IMR-90 (cell line): Measurements from ENCODE around the gene MIA2. TPM values are rescaled to one million over a fixed set of nuclear protein-coding genes. Genes with fewer than 3 reads are reported as not detected.

Experiments used
- ATAC-seq: fragments of 200-7000 bp; cut with Tn5 transposase; 2 replicates; pipeline ENCODE4 v1.9.1; 2020; ENCODE audit warnings: low read depth, mild to moderate bottlenecking, moderate library complexity
- BruUV-seq: library from RNA; stranded (reverse); fragments of 400-500 nt; replicated peaks from 2 replicates; lab custom pipeline; 2021; lab: Mats Ljungman, UMichigan
- CTCF ChIA-PET: fragments of 300-600 bp; formaldehyde crosslinking; extraction: SDS; loops from one replicate; lab custom pipeline; 2021; ENCODE audit warnings: antibody characterized with exemption; lab: Yijun Ruan, JAX
- POLR2A ChIA-PET: fragments of 300-600 bp; sonication (Branson Sonifier 250); formaldehyde crosslinking; loops from one replicate; lab custom pipeline; 2022; ENCODE audit warnings: antibody characterized with exemption; ENCODE audit not compliant: unreplicated experiment; lab: Charles Lee
- DNase-seq: peaks from one replicate; pipeline ENCODE4 v3.0.0; 2013
- H2AFZ ChIP-seq: replicated peaks from 2 replicates; pipeline ENCODE3; 2013; ENCODE audit warnings: low read length, mild to moderate bottlenecking; ENCODE audit not compliant: poor library complexity
- H2AK5ac ChIP-seq: 2 replicates; pipeline ENCODE4 v1.6.1; 2013; ENCODE audit warnings: low read depth, low read length, inconsistent platforms
- H2AK9ac ChIP-seq: replicated peaks from 2 replicates; pipeline ENCODE3; 2013; ENCODE audit warnings: mild to moderate bottlenecking, low read depth, low read length, moderate library complexity; ENCODE audit not compliant: poor library complexity
- H2BK120ac ChIP-seq: 2 replicates; pipeline ENCODE4 v1.6.1; 2013; ENCODE audit warnings: low read depth, low read length, inconsistent platforms
- H2BK15ac ChIP-seq: 3 replicates; pipeline ENCODE4 v1.6.1; 2013; ENCODE audit warnings: low read depth, low read length, inconsistent platforms
- H2BK20ac ChIP-seq: 2 replicates; pipeline ENCODE4 v1.6.1; 2013; ENCODE audit warnings: low read depth, mild to moderate bottlenecking, inconsistent platforms, low read length, moderate library complexity
- H2BK5ac ChIP-seq: 2 replicates; pipeline ENCODE4 v1.6.1; 2013; ENCODE audit warnings: mild to moderate bottlenecking, low read depth, low read length, inconsistent platforms; ENCODE audit not compliant: poor library complexity, severe bottlenecking
- H3K14ac ChIP-seq: replicated peaks from 2 replicates; pipeline ENCODE4 v1.6.1; 2013; ENCODE audit warnings: low read depth, low read length, inconsistent platforms
- H3K18ac ChIP-seq: 2 replicates; pipeline ENCODE4 v1.6.1; 2013; ENCODE audit warnings: low read depth, low read length, control low read depth
- H3K23ac ChIP-seq: 2 replicates; pipeline ENCODE4 v1.6.1; 2013; ENCODE audit warnings: low read depth, low read length, inconsistent platforms
- H3K27ac ChIP-seq: 2 replicates; pipeline ENCODE4 v1.5.1; 2013; ENCODE audit warnings: mild to moderate bottlenecking, control low read depth, low read length; ENCODE audit not compliant: insufficient read depth
- H3K27me3 ChIP-seq: 2 replicates; pipeline ENCODE4 v1.6.1; 2013; ENCODE audit warnings: low read length; ENCODE audit not compliant: control insufficient read depth, insufficient read depth
- H3K36me3 ChIP-seq: 2 replicates; pipeline ENCODE4 v1.6.1; 2013; ENCODE audit warnings: low read length, mixed read lengths; ENCODE audit not compliant: control insufficient read depth, insufficient read depth
- H3K4ac ChIP-seq: 2 replicates; pipeline ENCODE4 v1.6.1; 2013; ENCODE audit warnings: low read depth, low read length, inconsistent platforms
- H3K4me1 ChIP-seq: 2 replicates; pipeline ENCODE4 v1.6.1; 2013; ENCODE audit warnings: low read length, mixed read lengths; ENCODE audit not compliant: control insufficient read depth, insufficient read depth
- H3K4me2 ChIP-seq: 2 replicates; pipeline ENCODE4 v1.6.1; 2013; ENCODE audit warnings: low read depth, mild to moderate bottlenecking, control low read depth, low read length, moderate library complexity
- H3K4me3 ChIP-seq: 2 replicates; pipeline ENCODE4 v1.5.1; 2013; ENCODE audit warnings: low read depth, mild to moderate bottlenecking, control low read depth, low read length, moderate library complexity; ENCODE audit not compliant: insufficient read depth
- H3K56ac ChIP-seq: 2 replicates; pipeline ENCODE4 v1.6.1; 2013; ENCODE audit warnings: low read length, inconsistent platforms; ENCODE audit not compliant: insufficient read depth; ENCODE audit errors: extremely low read depth
- H3K79me1 ChIP-seq, 2 experiments: 2 replicates each; pipeline ENCODE4 v1.6.1; 2013; ENCODE audit warnings: low read length in 2 of 2, inconsistent platforms in 1 of 2, low read depth in 1 of 2
- H3K9ac ChIP-seq: 2 replicates; pipeline ENCODE4 v1.6.1; 2013; ENCODE audit warnings: low read depth, low read length, control low read depth
- H3K9me1 ChIP-seq: 2 replicates; pipeline ENCODE4 v1.6.1; 2013; ENCODE audit warnings: low read length, inconsistent platforms; ENCODE audit not compliant: insufficient read depth
- H3K9me3 ChIP-seq: 2 replicates; pipeline ENCODE4 v1.6.1; 2013; ENCODE audit warnings: low read length; ENCODE audit not compliant: control insufficient read depth, insufficient read depth
- H4K20me1 ChIP-seq: 2 replicates; pipeline ENCODE4 v1.6.1; 2013; ENCODE audit warnings: low read length, inconsistent platforms; ENCODE audit not compliant: insufficient read depth
- H4K5ac ChIP-seq: 2 replicates; pipeline ENCODE4 v1.6.1; 2013; ENCODE audit warnings: mild to moderate bottlenecking, low read depth, low read length, control low read depth
- H4K8ac ChIP-seq, 2 experiments: 2 replicates each; pipeline ENCODE4 v1.6.1; 2013; ENCODE audit warnings: low read depth in 2 of 2, low read length in 2 of 2, control low read depth in 1 of 2, inconsistent platforms in 1 of 2
- H4K91ac ChIP-seq: 2 replicates; pipeline ENCODE4 v1.6.1; 2013; ENCODE audit warnings: low read depth, low read length, inconsistent platforms; ENCODE audit not compliant: insufficient read depth
- BHLHE40 ChIP-seq: fragments of 150-350 bp; IDR thresholded peaks from 2 replicates; pipeline ENCODE4 v1.6.1; 2016; ENCODE audit warnings: mild to moderate bottlenecking, low read depth, low read length
- CEBPB ChIP-seq: IDR thresholded peaks from 2 replicates; pipeline ENCODE4 v1.6.1; 2012; ENCODE audit warnings: low read depth, low read length, improper control_type of control experiment
- CHD1 ChIP-seq: IDR thresholded peaks from 2 replicates; pipeline ENCODE4 v1.6.1; 2012; ENCODE audit warnings: low read depth, low read length, improper control_type of control experiment
- FOS ChIP-seq: fragments of 150-350 bp; IDR thresholded peaks from 2 replicates; pipeline ENCODE4 v1.6.1; 2016; ENCODE audit warnings: low read depth, low read length
- MAFK ChIP-seq: IDR thresholded peaks from 2 replicates; pipeline ENCODE4 v1.6.1; 2012; ENCODE audit warnings: low read depth, low read length, improper control_type of control experiment
- MAZ ChIP-seq: IDR thresholded peaks from 2 replicates; pipeline ENCODE4 v1.6.1; 2012; ENCODE audit warnings: low read depth, mild to moderate bottlenecking, low read length, improper control_type of control experiment, moderate library complexity, borderline replicate concordance
- MXI1 ChIP-seq: IDR thresholded peaks from 2 replicates; pipeline ENCODE4 v1.6.1; 2012; ENCODE audit warnings: low read depth, mild to moderate bottlenecking, low read length, moderate library complexity, borderline replicate concordance
- NFE2L2 ChIP-seq: fragments of 150-350 bp; IDR thresholded peaks from 2 replicates; pipeline ENCODE4 v1.6.1; 2016; ENCODE audit warnings: low read depth, mild to moderate bottlenecking, low read length
- POLR2A ChIP-seq: IDR thresholded peaks from 2 replicates; pipeline ENCODE4 v1.6.1; 2012; ENCODE audit warnings: mild to moderate bottlenecking, low read depth, low read length
- RAD21 ChIP-seq: IDR thresholded peaks from 2 replicates; pipeline ENCODE4 v1.6.1; 2012; ENCODE audit warnings: low read length, improper control_type of control experiment
- RCOR1 ChIP-seq: IDR thresholded peaks from 2 replicates; pipeline ENCODE4 v1.6.1; 2012; ENCODE audit warnings: mild to moderate bottlenecking, low read length, improper control_type of control experiment; ENCODE audit not compliant: insufficient replicate concordance
- SMC3 ChIP-seq: fragments of 150-350 bp; IDR thresholded peaks from 2 replicates; pipeline ENCODE4 v1.6.1; 2016; ENCODE audit warnings: low read depth, mild to moderate bottlenecking, antibody characterized with exemption, low read length, moderate library complexity
- WGBS, 2 experiments: methylation state at CpG; one replicate each; pipeline versions ENCODE4 v1.1.5 to v1.1.7; 2013; ENCODE audit warnings: missing lambda C conversion rate in 2 of 2; ENCODE audit not compliant: insufficient read length in 1 of 2; ENCODE audit errors: extremely low coverage in 2 of 2; 5-methylcytosine and 5-hydroxymethylcytosine counted together
- dilution Hi-C: fragments of 300-500 bp; cut with HindIII; formaldehyde crosslinking; loops from one replicate; pipeline ENCODE4 v1.14.3; 2018; ENCODE audit warnings: low sequenced_read_pairs; ENCODE audit not compliant: unreplicated experiment
- in situ Hi-C: fragments of 300-500 bp; cut with MboI; formaldehyde crosslinking; loops from 3 replicates; pipeline ENCODE4 v1.14.3; 2019; ENCODE audit warnings: low sequenced_read_pairs, inconsistent platforms, mixed read lengths
- intact Hi-C: fragments of 100-400 bp; cut with micrococcal nuclease; formaldehyde crosslinking; loops from 2 replicates; pipeline ENCODE4 v1.10.0; 2022
- polyA plus RNA-seq, 3 experiments: library from polyadenylated mRNA; depleted of rRNA; stranded (reverse); fragments of >200 nt; gene quantifications; 2 replicates each; pipeline ENCODE4 v1.2.3, GENCODE V29; 2012; ENCODE audit warnings: low replicate concordance in 1 of 3
- total RNA-seq: library from RNA; depleted of rRNA; stranded (reverse); fragments of >200 nt; gene quantifications from 2 replicates; pipeline ENCODE4 v1.2.3, GENCODE V29; 2012
- TF ChIP-seq, protein P1 (sequence below): fragments of 150-350 bp; IDR thresholded peaks from 2 replicates; pipeline ENCODE4 v1.6.1; 2016; ENCODE audit warnings: low read depth, mild to moderate bottlenecking, low read length, moderate library complexity, borderline replicate concordance
- TF ChIP-seq, protein P2 (sequence below): fragments of 150-350 bp; IDR thresholded peaks from 2 replicates; pipeline ENCODE4 v1.6.1; 2017; ENCODE audit warnings: mild to moderate bottlenecking, antibody characterized with exemption, low read length, low read depth
- TF ChIP-seq, protein P3 (sequence below): conservative IDR thresholded peaks from 2 replicates; pipeline ENCODE4 v1.5.1; 2012; ENCODE audit warnings: mild to moderate bottlenecking, low read depth, low read length, improper control_type of control experiment

MIA2 gene
- total and polyA plus RNA-seq, 2 of the 4 experiments (the other 2 are of a cell fraction): 3.9 to 6.8 TPM

DNA sequence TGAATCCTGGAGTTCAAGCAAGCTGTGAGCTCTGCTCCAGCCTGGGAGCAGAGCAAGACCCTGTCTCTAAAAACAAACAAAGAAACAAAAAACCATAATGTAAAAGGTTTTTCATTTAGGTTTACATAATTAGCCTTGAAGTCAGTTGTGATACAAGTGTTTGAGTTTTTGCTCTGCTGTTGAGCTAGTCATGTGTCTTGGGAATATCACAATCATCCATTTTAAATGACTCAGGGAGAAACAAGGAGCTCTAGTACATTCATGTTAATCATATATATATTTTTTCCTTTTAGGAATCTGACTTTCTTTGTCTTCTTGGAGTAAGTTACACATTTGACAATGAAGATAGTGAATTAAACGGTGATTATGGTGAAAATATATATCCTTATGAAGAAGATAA, 12.9 kb downstream of the MIA2 start:
- intact Hi-C loops: loop anchor here (2.0 kb wide), 1 partner anchor 14 kb away; the partner anchor contains the start of gene MIA2
- Histone ChIP-seq H3K23ac (no peak overlapping the region), H3K56ac (no peak overlapping the region), H3K27ac (no peak overlapping the region), H3K4me1 (no peaks in the 10 kb centered on the region; the same call in 1 of the 2 replicates), H2BK5ac (no peak overlapping the region), H4K5ac (no peak overlapping the region), H3K79me1 (no peaks in the 10 kb centered on the region), H4K20me1 (no peaks in the 10 kb centered on the region), H4K91ac (no peak overlapping the region), H3K27me3 (no peaks in the 10 kb centered on the region; the same call in 1 of the 2 replicates), H2AK9ac (no peak overlapping the region), H3K4me2 (no peak overlapping the region), H3K9me1 (no peaks in the 10 kb centered on the region; the same call in 1 of the 2 replicates), H4K8ac (no peak overlapping the region), H3K14ac (no peak overlapping the region), H3K4me3 (no peak overlapping the region), H3K9ac (no peak overlapping the region), H2BK120ac (no peak overlapping the region), H2BK15ac (no peak overlapping the region), H2AFZ (no peak overlapping the region), H3K18ac (no peak overlapping the region), H3K9me3 (no peaks in the 10 kb centered on the region), H2AK5ac (no peak overlapping the region), H2BK20ac (no peak overlapping the region), H3K36me3 (no peaks in the 10 kb centered on the region), H3K4ac (no peak overlapping the region)
- peak; percentile 24 for DNase-seq
- in situ Hi-C loops: no loop called here
- ATAC-seq: no peak
- POLR2A ChIA-PET: interaction anchor here (1.0 kb wide), 1 partner anchor 18 kb away, joined by 3 read pairs; no protein-coding TSS in a partner anchor
- no peak for TF ChIP-seq RAD21
- no peak for TF ChIP-seq CHD1
- no peak for TF ChIP-seq MAZ
- no peak for TF ChIP-seq MXI1
- no peak for TF ChIP-seq FOS
- TF ChIP-seq BHLHE40: no peak
- TF ChIP-seq POLR2A: no peak
- TF ChIP-seq, protein P1, sequence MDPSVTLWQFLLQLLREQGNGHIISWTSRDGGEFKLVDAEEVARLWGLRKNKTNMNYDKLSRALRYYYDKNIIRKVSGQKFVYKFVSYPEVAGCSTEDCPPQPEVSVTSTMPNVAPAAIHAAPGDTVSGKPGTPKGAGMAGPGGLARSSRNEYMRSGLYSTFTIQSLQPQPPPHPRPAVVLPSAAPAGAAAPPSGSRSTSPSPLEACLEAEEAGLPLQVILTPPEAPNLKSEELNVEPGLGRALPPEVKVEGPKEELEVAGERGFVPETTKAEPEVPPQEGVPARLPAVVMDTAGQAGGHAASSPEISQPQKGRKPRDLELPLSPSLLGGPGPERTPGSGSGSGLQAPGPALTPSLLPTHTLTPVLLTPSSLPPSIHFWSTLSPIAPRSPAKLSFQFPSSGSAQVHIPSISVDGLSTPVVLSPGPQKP: no peak
- no peak for TF ChIP-seq SMC3
- no peak for TF ChIP-seq MAFK
- no peak for TF ChIP-seq CEBPB
- TF ChIP-seq, protein P2, sequence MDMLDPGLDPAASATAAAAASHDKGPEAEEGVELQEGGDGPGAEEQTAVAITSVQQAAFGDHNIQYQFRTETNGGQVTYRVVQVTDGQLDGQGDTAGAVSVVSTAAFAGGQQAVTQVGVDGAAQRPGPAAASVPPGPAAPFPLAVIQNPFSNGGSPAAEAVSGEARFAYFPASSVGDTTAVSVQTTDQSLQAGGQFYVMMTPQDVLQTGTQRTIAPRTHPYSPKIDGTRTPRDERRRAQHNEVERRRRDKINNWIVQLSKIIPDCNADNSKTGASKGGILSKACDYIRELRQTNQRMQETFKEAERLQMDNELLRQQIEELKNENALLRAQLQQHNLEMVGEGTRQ: no peak
- TF ChIP-seq RCOR1: no peak
- no peak for TF ChIP-seq NFE2L2
- TF ChIP-seq, protein P3, sequence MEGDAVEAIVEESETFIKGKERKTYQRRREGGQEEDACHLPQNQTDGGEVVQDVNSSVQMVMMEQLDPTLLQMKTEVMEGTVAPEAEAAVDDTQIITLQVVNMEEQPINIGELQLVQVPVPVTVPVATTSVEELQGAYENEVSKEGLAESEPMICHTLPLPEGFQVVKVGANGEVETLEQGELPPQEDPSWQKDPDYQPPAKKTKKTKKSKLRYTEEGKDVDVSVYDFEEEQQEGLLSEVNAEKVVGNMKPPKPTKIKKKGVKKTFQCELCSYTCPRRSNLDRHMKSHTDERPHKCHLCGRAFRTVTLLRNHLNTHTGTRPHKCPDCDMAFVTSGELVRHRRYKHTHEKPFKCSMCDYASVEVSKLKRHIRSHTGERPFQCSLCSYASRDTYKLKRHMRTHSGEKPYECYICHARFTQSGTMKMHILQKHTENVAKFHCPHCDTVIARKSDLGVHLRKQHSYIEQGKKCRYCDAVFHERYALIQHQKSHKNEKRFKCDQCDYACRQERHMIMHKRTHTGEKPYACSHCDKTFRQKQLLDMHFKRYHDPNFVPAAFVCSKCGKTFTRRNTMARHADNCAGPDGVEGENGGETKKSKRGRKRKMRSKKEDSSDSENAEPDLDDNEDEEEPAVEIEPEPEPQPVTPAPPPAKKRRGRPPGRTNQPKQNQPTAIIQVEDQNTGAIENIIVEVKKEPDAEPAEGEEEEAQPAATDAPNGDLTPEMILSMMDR: no peak
- CTCF ChIA-PET: no interaction called here
- WGBS, 2 experiments: no CpG with 5 or more reads among the region's 1 CpG
- no TSS peak for BruUV-seq
- dilution Hi-C loops: no loop called here
